Psoas muscle (tissue), 7 donors: ENCODE results near the gene CCR5AS.

Source experiments
- ATAC-seq, 4 donors: fragments of 200-7000 bp; cut with Tn5 transposase; one replicate each; pipeline ENCODE4 v1.9.1; 2020; ENCODE audit warnings: moderate library complexity in 3 of 4, mild to moderate bottlenecking in 2 of 4
- DNase-seq, 2 donors: peaks; one replicate each; pipeline ENCODE4 v3.0.0-alpha.2; 2020
- H3K27ac ChIP-seq: fragments of 200-600 bp; one replicate; pipeline ENCODE4 v1.8.0; 2022
- H3K27me3 ChIP-seq, 3 donors: fragments of 200-600 bp in 1 of 3; one replicate each; pipeline versions ENCODE4 v1.6.1 to v1.8.0; 2013 to 2022; ENCODE audit warnings: low read length in 2 of 3, mild to moderate bottlenecking in 2 of 3, moderate library complexity in 1 of 3; ENCODE audit not compliant: insufficient read depth in 3 of 3
- H3K36me3 ChIP-seq, 2 donors: fragments of 200-600 bp in 1 of 2; one replicate each; pipeline versions ENCODE4 v1.6.1 to v1.8.0; 2013 to 2022; ENCODE audit warnings: low read depth in 1 of 2, mild to moderate bottlenecking in 1 of 2, moderate library complexity in 1 of 2; ENCODE audit not compliant: insufficient read depth in 1 of 2
- H3K4me1 ChIP-seq: fragments of 200-600 bp; one replicate; pipeline ENCODE4 v1.8.0; 2022
- H3K4me3 ChIP-seq: fragments of 200-600 bp; one replicate; pipeline ENCODE4 v1.8.0; 2022; ENCODE audit warnings: mild to moderate bottlenecking
- H3K9me3 ChIP-seq: fragments of 200-600 bp; one replicate; pipeline ENCODE4 v1.8.0; 2022
- CTCF ChIP-seq: fragments of 200-600 bp; IDR thresholded peaks from one replicate; pipeline ENCODE4 v1.8.0; 2022; ENCODE audit warnings: antibody characterized with exemption
- WGBS, 3 donors: extraction: QIAGEN DNeasy Blood & Tissue Kit; methylation state at CpG; one replicate each; pipeline versions ENCODE4 v1.1.6 to v1.1.7; 2013; 5-methylcytosine and 5-hydroxymethylcytosine counted together
- intact Hi-C, 2 donors: fragments of 100-400 bp; cut with DNase I; formaldehyde crosslinking; loops; one replicate each; pipeline versions ENCODE4 v1.11.0 to v1.14.2; 2022
- donor health status: healthy with polysubstance abuse.
- donor health status: DM: no; HTN: no; CAD: no; lungs with moderate emphysema.
- donor health status: Bipolar disorder and iron deficiency.
- donor health status: healthy.
- donor health status: DM: yes; HTN: yes; CAD: no.
- donor health status: DM: no; HTN: no; CAD: no.
- donor health status: DM: yes; HTN: yes; CAD: no.

CCR5AS gene

GRCh38 chr3:46359733-46360493 lies 47.0 kb downstream of the CCR5AS start:
- no peak overlapping the region for H3K27ac ChIP-seq
- no peaks in the 10 kb centered on the region for H3K9me3 ChIP-seq
- no peaks in the 10 kb centered on the region for H3K36me3 ChIP-seq
- H3K4me3 ChIP-seq = no peak overlapping the region
- no peak for TF ChIP-seq CTCF
- DNase-seq (no peak), ATAC-seq (peak in 2 of 4 donors; percentile 30 to 51)
- intact Hi-C loops = loop anchor here in 1 of 2 donors (10.0 kb wide), 1 partner anchor 245 kb away; no protein-coding TSS in a partner anchor
- no peaks in the 10 kb centered on the region for H3K27me3 ChIP-seq
- 29 to 37% (median 33%) methylated on average over 11 of the region's 11 CpGs for WGBS, 3 donors
- peaks cover 10% of the 10 kb centered on the region for H3K4me1 ChIP-seq

GRCh38 chr3:46358466-46358865 lies 48.4 kb downstream of the CCR5AS start:
- DNase-seq = no peak
- intact Hi-C loops = no loop called here
- WGBS, 3 donors = 84 to 91% (median 88%) methylated on average over 6 of the region's 6 CpGs
- no peak for TF ChIP-seq CTCF
- no peak overlapping the region for H3K27ac ChIP-seq
- H3K4me3 ChIP-seq = no peak overlapping the region
- ATAC-seq = no peak
- H3K9me3 ChIP-seq = no peaks in the 10 kb centered on the region
- H3K4me1 ChIP-seq = peaks cover 10% of the 10 kb centered on the region
- H3K36me3 ChIP-seq = no peaks in the 10 kb centered on the region
- H3K27me3 ChIP-seq = no peaks in the 10 kb centered on the region

DNA sequence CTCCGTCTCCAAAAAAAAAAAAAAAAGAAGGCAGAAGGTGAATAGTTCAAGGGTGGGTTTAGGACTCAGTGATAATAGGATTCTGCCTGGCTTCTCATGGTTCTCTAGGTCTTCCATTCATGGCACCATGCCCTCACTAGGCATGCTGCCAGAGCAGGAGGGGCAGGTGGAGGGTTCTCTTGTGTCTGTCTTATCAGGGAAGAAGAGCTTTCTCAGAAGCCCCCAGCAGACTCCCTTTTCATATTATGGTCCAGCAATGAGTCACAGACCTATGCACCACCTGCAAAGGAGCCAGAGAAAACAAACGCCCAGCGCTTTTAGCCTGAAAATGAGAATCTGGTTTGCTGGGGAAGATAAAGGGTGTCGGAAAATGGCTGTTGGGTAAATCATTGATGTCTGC lies 50.0 kb downstream of the CCR5AS start:
- TF ChIP-seq CTCF = no peak
- Histone ChIP-seq H3K27ac (no peak overlapping the region), H3K4me3 (no peak overlapping the region), H3K27me3 (peaks cover 0 to 1% (median 0%) of the 10 kb centered on the region in 3 donors), H3K9me3 (no peaks in the 10 kb centered on the region), H3K4me1 (peaks cover 10% of the 10 kb centered on the region), H3K36me3 (no peaks in the 10 kb centered on the region)
- intact Hi-C loops = no loop called here
- ATAC-seq (no peak), DNase-seq (no peak)
- WGBS, 3 donors = 90 to 93% (median 92%) methylated on average over 4 of the region's 4 CpGs

DNA sequence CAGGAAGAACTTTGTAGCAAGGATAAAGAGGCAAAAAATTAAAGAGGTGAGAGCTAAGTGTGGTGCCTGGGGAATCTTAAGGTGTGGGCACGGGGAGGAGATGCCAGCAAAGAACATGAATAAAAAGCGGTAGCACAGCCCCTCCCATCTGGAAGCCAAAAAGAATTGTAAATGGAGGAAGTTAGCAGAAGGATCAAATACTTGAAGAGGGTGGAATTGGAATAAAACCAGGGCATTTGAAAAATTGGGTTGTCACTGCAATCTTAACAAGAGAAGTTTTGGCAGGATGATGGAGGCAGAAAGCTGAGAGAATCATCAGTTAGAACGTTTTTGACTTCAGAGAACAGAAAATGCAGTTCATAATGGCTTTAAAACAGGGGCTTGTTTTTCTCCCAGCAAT lies 50.6 kb downstream of the CCR5AS start:
- no peak overlapping the region for H3K27ac ChIP-seq
- no peak for ATAC-seq
- H3K4me1 ChIP-seq = peaks cover 10% of the 10 kb centered on the region
- WGBS, 3 donors = 63 to 65% (median 64%) methylated on average over 3 of the region's 3 CpGs
- H3K9me3 ChIP-seq = no peaks in the 10 kb centered on the region
- intact Hi-C loops = no loop called here
- H3K4me3 ChIP-seq = no peak overlapping the region
- peaks cover 0 to 1% (median 0%) of the 10 kb centered on the region in 3 donors for H3K27me3 ChIP-seq
- H3K36me3 ChIP-seq = no peaks in the 10 kb centered on the region
- TF ChIP-seq CTCF = no peak
- DNase-seq = no peak

DNA sequence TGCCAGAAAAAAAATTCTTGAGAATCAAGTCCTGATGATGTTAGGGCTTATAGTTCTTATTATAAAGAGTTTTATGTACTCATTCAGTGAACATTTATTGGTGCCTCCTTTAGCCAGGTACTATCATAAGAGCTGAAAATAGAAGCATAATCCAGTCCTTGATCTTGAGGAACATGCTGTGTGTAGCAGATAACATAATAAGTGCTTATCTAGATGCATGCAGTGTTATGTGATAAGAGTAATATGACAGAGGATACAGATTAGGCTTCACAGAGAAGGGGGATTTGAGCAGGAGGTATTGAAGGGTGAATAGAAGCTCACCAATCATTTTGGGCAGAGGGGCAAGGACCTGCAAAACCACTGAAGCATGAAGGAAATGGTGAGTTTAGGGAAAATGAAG lies 51.9 kb downstream of the CCR5AS start:
- H3K9me3 ChIP-seq = no peaks in the 10 kb centered on the region

More for the DNA sequence above, 51.9 kb downstream of the CCR5AS start:
- TF ChIP-seq CTCF = no peak
- H3K36me3 ChIP-seq = no peaks in the 10 kb centered on the region
- peaks cover 0 to 1% (median 0%) of the 10 kb centered on the region in 3 donors for H3K27me3 ChIP-seq
- no peak for DNase-seq
- peaks cover 7% of the 10 kb centered on the region for H3K4me1 ChIP-seq
- intact Hi-C loops = no loop called here
- no peak overlapping the region for H3K4me3 ChIP-seq
- no peak overlapping the region for H3K27ac ChIP-seq
- ATAC-seq = no peak
